Right cardiac atrium (tissue), 5 donors: ENCODE measurements around the gene DLK1. TPM values are rescaled to one million over a fixed set of nuclear protein-coding genes. Genes with fewer than 3 reads are reported as not detected.

Source experiments
- ATAC-seq, 2 donors: fragments of 200-7000 bp; cut with Tn5 transposase; one replicate each; pipeline versions ENCODE4 v1.8.0 to v1.9.1; 2020; ENCODE audit warnings: moderate library complexity in 2 of 2, mild to moderate bottlenecking in 1 of 2
- DNase-seq, 3 donors: peaks; one replicate each; pipeline ENCODE4 v3.0.0-alpha.2; 2020
- H3K27ac ChIP-seq: one replicate; pipeline ENCODE4 v1.5.1; 2013; ENCODE audit warnings: mild to moderate bottlenecking, low read length, control low read depth, moderate library complexity
- H3K27me3 ChIP-seq: one replicate; pipeline ENCODE4 v1.6.1; 2013; ENCODE audit not compliant: control insufficient read depth, insufficient read depth
- H3K4me1 ChIP-seq: one replicate; pipeline ENCODE4 v1.6.1; 2013; ENCODE audit warnings: low read length; ENCODE audit not compliant: control insufficient read depth, insufficient read depth
- H3K4me3 ChIP-seq: one replicate; pipeline ENCODE4 v1.5.1; 2013; ENCODE audit warnings: low read length, control low read depth
- H3K9me3 ChIP-seq: one replicate; pipeline ENCODE4 v1.6.1; 2013; ENCODE audit warnings: low read length; ENCODE audit not compliant: control insufficient read depth
- WGBS: extraction: QIAGEN DNeasy Blood & Tissue Kit; methylation state at CpG from one replicate; pipeline ENCODE4 v1.1.7; 2013; 5-methylcytosine and 5-hydroxymethylcytosine counted together
- intact Hi-C, 4 donors: fragments of 100-400 bp; cut with DNase I; formaldehyde crosslinking; loops; one replicate each; pipeline versions ENCODE4 v1.11.0 to v1.14.0; 2022 to 2023
- polyA plus RNA-seq: library from polyadenylated mRNA; stranded (reverse); fragments of 200-250 nt; gene quantifications from one replicate; pipeline ENCODE4 v1.2.3, GENCODE V29; 2013
- total RNA-seq, 4 donors: library from RNA; stranded (reverse); fragmentation: NEBNext Ultra II Directional; extraction: Animal tissue kit (Norgen Biotek cat#: 25700); gene quantifications; one replicate each; pipeline ENCODE4 v1.2.1, GENCODE V29; 2021
- donor health status: healthy with polysubstance abuse.
- donor health status: DM: no; HTN: yes; CAD: no.
- donor health status: DM: no; HTN: no; CAD: no.
- donor health status: DM: no; HTN: yes; CAD: no; lungs with severe emphysema.
- donor health status: DM: yes; HTN: yes; CAD: no.

The DLK1 gene
- total and polyA plus RNA-seq, 5 donors, result 0.07 TPM; not detected in 4

DNA sequence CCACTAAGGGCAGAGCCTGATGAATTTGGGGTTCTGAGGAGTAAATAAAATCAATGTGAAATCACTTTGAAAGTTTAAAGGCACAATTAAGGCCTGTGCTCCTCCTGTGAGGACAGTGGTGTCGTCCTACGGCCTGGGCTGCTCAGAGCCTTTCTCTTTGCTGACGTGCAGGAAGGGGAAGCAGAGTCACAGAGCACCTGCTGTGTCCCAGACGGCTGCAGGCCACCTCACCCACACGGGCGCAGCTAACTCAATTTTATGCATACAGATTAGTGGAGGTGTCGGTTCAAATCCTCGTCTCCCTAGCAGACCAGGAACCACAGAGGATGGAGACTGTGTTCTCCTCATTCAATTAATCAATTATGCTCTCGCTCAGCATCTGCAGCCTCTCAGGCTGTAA, 11.4 kb upstream of the DLK1 start:
- ATAC-seq (no peak), DNase-seq (no peak)
- no peak overlapping the region for H3K4me3 ChIP-seq
- no peak overlapping the region for H3K27ac ChIP-seq
- no peaks in the 10 kb centered on the region for H3K4me1 ChIP-seq
- no peaks in the 10 kb centered on the region for H3K9me3 ChIP-seq
- no peaks in the 10 kb centered on the region for H3K27me3 ChIP-seq
- intact Hi-C loops, result no loop called here
- WGBS, result 85% methylated on average over 9 of the region's 9 CpGs

DNA sequence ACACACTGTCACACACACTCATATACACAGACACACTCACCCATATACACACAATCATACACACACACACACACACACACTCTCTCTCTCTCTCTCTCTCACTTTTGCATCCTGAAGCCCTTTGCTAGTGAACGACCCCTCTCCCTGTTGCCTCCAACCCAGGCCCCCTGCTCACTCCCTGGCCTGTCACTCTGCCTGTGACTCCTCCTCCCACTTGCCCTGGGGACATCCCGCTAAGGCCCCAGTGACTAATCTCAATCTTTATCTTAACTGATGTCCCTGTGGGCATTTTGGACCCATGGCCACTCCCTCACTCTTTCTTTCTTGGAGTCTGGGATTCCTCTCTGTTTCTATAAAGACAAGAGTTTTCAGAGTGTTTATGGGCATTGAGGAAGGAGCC, 10.9 kb upstream of the DLK1 start:
- Histone ChIP-seq H3K9me3 (no peaks in the 10 kb centered on the region), H3K4me1 (no peaks in the 10 kb centered on the region), H3K4me3 (no peak overlapping the region), H3K27ac (no peak overlapping the region), H3K27me3 (no peaks in the 10 kb centered on the region)
- intact Hi-C loops, result no loop called here
- DNase-seq (no peak), ATAC-seq (no peak)
- 75% methylated on average over 2 of the region's 2 CpGs for WGBS

DNA sequence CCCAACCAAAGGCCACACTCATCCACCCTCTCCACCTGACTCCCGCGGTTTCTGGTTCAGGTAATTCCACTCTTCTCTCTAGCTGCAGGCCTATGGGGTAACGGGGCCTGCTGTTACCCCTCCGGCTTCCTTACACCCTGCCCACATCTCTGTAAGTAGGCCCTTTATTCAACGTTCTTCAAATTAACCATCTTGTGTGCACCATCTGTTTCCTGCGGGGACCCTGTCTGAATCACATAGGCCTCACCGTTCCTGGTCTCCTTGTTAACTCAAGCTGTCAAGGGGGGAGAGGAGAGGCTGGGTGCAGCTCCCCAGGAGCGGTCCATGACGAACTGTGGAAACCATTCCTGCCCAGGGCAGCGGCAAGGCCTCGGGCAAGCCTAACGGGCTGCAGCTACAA, 9.3 kb upstream of the DLK1 start:
- Histone ChIP-seq H3K4me1 (no peaks in the 10 kb centered on the region), H3K9me3 (no peaks in the 10 kb centered on the region), H3K27me3 (no peaks in the 10 kb centered on the region), H3K27ac (no peak overlapping the region), H3K4me3 (no peak overlapping the region)
- no peak for ATAC-seq
- WGBS, result 83% methylated on average over 12 of the region's 12 CpGs
- DNase-seq, result no peak
- intact Hi-C loops, result no loop called here

DNA sequence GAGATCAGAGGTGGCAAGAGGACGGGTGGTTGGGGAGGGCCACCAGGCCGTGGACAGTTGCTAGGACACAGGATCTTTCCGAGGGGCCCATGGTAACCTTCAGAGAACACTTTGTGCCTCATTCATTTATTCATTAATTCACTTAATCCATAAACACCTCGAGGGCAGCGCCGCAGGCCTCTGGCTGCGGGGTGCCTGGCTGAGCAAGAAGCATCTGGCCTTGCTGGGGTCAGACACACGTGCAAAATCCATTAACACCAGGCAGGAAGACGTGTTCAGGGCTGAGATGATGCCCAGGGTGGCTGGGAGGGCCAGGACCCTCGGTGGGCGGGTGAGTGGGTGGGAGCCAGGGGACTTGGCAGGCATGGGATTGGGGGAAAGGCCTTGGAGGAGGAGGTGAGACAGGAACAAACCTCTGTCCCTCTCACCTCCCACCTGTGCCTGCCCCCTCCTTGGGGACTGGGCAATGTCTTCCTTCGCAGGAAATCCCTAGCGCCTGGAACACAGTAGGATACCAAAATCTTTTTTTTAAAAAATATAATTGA, 6.6 kb upstream of the DLK1 start:
- no peak overlapping the region for H3K27ac ChIP-seq
- no peak overlapping the region for H3K4me3 ChIP-seq
- WGBS, result 65% methylated on average over 13 of the region's 13 CpGs
- no peaks in the 10 kb centered on the region for H3K9me3 ChIP-seq
- intact Hi-C loops, result no loop called here
- DNase-seq (peak in 1 of 3 donors; percentile 15), ATAC-seq (no peak)
- no peaks in the 10 kb centered on the region for H3K4me1 ChIP-seq
- no peaks in the 10 kb centered on the region for H3K27me3 ChIP-seq

DNA sequence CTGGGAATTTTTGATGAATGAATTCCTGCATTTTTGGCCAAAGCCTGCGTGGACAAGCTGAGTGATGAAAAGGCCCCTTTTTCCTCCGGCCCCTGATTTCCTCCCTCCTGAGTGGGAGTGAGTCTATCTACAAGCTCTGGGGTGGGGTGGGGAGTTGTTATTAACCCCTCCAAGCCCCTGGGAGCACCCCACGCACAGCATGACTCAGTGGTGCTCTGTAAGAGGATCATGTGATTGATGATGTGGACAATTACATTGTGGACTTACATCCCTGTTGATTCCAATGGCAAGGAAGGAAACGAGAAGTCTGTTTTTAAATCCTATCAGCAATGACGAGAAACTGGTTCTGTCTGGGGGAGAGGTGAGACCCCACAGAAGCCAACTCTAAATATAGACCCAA, 5.1 kb upstream of the DLK1 start:
- Histone ChIP-seq H3K4me1 (no peaks in the 10 kb centered on the region), H3K27me3 (no peaks in the 10 kb centered on the region), H3K4me3 (no peak overlapping the region), H3K9me3 (no peaks in the 10 kb centered on the region), H3K27ac (no peak overlapping the region)
- whole genome bisulfite sequencing, result 55% methylated on average over 5 of the region's 5 CpGs
- DNase-seq, result no peak
- no peak for ATAC-seq
- intact Hi-C loops, result no loop called here

DNA sequence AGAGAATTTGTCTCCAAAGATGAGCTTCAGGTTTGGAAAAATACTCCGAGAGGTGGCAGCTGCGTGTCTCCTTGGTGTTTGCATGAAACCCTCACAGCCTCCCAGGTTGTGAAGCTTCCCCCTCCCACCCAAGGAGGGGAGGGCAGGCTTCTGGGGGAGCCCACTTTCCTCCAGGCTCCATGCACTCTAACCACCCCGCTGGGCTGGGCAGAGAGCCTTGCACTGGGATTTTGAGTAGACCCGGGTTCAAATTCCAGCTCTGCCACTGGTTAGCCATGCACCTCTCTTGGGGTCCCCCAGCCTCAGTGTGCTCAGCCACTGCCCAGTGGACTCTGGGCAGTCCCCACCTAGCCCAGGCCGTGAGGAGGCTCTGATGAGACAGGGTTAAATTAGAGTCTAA, 4.3 kb upstream of the DLK1 start:
- Histone ChIP-seq H3K4me3 (no peak overlapping the region), H3K27me3 (no peaks in the 10 kb centered on the region), H3K27ac (no peak overlapping the region), H3K4me1 (no peaks in the 10 kb centered on the region), H3K9me3 (no peaks in the 10 kb centered on the region)
- WGBS, result 79% methylated on average over 5 of the region's 5 CpGs
- no peak for ATAC-seq
- DNase-seq, result peak in 1 of 3 donors; percentile 18
- intact Hi-C loops, result no loop called here

DNA sequence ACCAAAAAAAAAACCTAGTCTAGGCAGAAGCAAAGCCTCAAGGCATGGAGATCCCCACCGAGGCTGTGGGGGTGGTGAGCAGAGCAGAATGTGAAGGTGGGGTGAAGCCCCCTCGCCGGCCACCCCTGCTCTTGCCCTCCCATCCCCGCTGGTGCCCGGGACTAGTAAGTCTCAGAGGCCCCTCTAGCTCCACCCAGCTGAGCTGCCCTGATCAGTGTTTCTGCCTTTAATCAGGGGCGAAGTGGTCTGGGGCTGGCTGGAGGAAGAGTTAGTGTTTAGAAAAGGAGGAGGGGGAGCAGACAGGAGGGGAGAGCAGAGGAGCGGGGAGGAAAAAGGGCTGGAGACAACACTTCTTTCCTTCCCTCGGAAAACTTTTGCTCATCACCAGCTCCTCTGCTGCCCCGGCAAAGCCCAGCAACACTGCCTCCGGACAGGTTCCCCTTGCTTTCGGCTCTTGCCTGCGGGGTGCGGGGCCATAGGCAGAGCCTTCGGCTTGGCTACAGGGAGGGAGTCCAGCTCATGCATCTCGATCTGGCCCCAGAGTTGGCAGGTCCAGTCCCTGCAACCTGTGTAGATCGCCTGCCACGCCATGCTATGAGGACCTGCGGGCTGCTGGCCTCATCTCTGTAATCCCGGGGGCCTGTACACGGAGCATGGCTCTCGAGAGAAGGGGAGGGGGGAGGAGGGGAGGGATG, 3.4 kb upstream of the DLK1 start:
- no peak for ATAC-seq
- WGBS, result 30% methylated on average over 21 of the region's 21 CpGs
- Histone ChIP-seq H3K4me1 (no peaks in the 10 kb centered on the region), H3K9me3 (no peaks in the 10 kb centered on the region), H3K27me3 (no peaks in the 10 kb centered on the region), H3K27ac (no peak overlapping the region), H3K4me3 (no peak overlapping the region)
- peak in 1 of 3 donors; percentile 33 for DNase-seq
- intact Hi-C loops, result no loop called here

DNA sequence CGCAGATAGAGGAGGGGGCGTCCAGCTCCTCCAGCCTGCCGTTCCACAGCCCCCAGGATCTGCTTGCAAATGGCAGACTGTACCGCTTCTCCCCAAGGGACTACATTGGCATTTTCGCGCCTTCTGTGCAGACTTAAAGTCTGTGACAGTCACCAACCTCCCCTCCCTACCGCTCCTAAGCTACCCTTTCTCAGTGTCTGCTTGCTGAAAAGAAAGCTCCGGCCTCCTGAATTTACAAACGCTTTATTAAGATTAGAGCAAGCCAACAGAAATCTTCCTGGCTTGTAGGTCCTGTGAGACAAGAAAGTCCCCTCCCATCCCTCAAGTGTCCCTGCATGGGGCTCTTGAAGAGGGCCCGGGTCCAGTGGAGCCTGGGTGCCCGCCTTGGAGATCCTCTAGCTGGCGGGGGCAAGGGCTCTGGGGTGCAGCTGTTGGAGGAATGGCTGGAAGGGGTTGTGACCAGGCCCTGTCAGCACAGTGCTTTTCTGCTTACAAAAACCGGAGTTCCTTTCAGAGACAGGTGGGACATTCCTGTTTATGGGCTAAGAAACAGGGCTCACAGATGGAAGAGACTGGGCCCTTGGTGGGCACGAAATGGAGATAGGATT, 2.8 kb upstream of the DLK1 start:
- Histone ChIP-seq H3K27me3 (no peaks in the 10 kb centered on the region), H3K4me1 (no peaks in the 10 kb centered on the region), H3K9me3 (no peaks in the 10 kb centered on the region), H3K27ac (no peak overlapping the region), H3K4me3 (no peak overlapping the region)
- ATAC-seq (no peak), DNase-seq (peak in 1 of 3 donors; percentile 35)
- WGBS, result 58% methylated on average over 14 of the region's 14 CpGs
- intact Hi-C loops, result no loop called here

DNA sequence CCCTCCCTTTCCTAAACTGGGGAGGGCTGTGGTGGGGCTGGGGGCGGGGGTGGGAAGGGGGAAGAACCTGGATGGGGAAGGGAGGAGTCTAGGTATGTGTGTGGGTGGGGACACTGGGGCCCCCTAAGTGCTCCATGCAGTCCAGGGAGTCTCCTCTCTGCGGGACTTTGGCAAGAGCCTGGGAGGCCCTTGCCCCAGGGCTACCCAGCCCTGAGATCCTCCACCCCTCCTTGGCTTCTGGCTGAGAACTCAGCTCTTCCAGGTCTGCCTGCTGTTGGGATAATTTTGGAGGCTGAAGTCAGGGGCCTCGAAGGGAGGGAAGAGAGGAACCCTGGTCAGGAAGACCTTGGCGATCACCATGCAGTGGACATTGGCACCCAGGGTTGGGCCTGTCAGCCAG, 2.2 kb upstream of the DLK1 start:
- Histone ChIP-seq H3K27me3 (no peaks in the 10 kb centered on the region), H3K27ac (no peak overlapping the region), H3K4me3 (no peak overlapping the region), H3K4me1 (no peaks in the 10 kb centered on the region), H3K9me3 (no peaks in the 10 kb centered on the region)
- no peak for ATAC-seq
- intact Hi-C loops, result no loop called here
- WGBS, result 80% methylated on average over 4 of the region's 4 CpGs
- peak in 1 of 3 donors; percentile 15 for DNase-seq

DNA sequence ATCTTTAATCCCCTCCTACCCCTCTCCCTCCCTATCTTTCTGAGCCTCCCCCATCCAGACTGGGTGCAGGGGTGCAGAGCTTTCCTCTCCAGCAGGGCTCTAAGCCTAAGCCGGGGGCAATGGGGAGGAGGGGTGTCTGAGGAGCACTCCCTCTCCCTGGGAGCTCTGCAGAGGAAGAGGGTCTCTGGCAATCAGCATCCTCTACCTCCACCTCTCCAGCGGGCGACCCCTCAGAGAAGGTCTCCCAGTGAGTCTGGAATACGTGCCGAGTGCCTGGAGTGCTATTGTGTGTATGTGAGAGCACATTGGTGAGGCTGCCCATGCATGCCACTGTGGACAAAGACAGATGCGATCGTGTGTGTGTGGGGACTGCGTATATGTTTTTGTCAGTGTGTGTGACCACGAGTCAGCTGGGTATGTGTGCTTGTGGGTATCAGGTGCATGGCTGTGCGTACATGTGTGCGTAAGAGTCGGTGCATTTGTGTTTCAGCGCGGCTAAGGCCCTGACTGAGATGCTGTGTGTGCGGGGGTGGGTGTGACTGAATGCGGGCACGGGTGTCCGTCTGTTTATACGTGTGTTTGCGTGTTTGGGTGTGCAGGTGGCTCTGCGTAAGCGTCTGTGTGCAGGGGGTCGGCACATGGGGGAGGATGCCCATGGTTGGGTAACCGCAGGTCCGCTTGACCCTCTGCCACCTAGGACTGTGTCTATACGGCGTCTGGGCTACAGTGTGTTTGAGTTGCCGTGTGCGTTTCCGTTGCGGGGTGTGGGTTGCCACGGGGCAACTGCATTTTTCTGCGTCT, 905 bp upstream of the DLK1 start:
- DNase-seq, result peak in 1 of 3 donors; percentile 33
- WGBS, result 80% methylated on average over 33 of the region's 33 CpGs

More for the DNA sequence above, 905 bp upstream of the DLK1 start:
- intact Hi-C loops, result no loop called here
- Histone ChIP-seq H3K27me3 (no peaks in the 10 kb centered on the region), H3K27ac (no peak overlapping the region), H3K4me1 (no peaks in the 10 kb centered on the region), H3K4me3 (no peak overlapping the region), H3K9me3 (no peaks in the 10 kb centered on the region)
- no peak for ATAC-seq
